T-cell (primary cell): ENCODE measurements around the gene PPM1B. TPM values are rescaled to one million over a fixed set of nuclear protein-coding genes. Genes with fewer than 3 reads are reported as not detected.
"Not testable (repeated sequence)": the region's sequence is repeated elsewhere in the genome, so short reads cannot be mapped to it uniquely, and the experiment has no call there.

Experiments used
- ATAC-seq, 4 experiments: fragments of 200-7000 bp in 3 of 4; fragments of 150-1000 bp in 1 of 4; cut with Tn5 transposase; replicated peaks in 1 of 4; 1 replicate in 3 of 4; 2 replicates in 1 of 4; pipeline ENCODE4 v1.10.0; 2021; ENCODE audit warnings: moderate library complexity in 3 of 4, mild to moderate bottlenecking in 2 of 4, moderate number of reproducible peaks in 1 of 4
- CTCF ChIA-PET, 2 donors: fragments of 300-600 bp; sonication (Branson Sonifier 250); formaldehyde crosslinking; loops; one replicate each; lab custom pipeline; 2022; ENCODE audit warnings: antibody characterized with exemption in 2 of 2; lab: Charles Lee
- POLR2A ChIA-PET, 2 donors: fragments of 300-600 bp; sonication (Branson Sonifier 250); formaldehyde crosslinking; loops; one replicate each; lab custom pipeline; 2022; ENCODE audit warnings: antibody characterized with exemption in 2 of 2; lab: Charles Lee
- DNase-seq, 35 experiments: peaks; one replicate each; pipeline versions ENCODE4 v3.0.0 to v3.0.0-alpha.2; 2013 to 2023
- H3K27ac ChIP-seq: one replicate; pipeline ENCODE4 v1.5.1; 2013; ENCODE audit warnings: low read length
- H3K27me3 ChIP-seq, 2 experiments: replicated peaks in 1 of 2; 1 replicate in 1 of 2; 2 replicates in 1 of 2; pipeline versions ENCODE4 v1.6.1 to v1.7.0; 2013; ENCODE audit warnings: low read length in 1 of 2, mixed read lengths in 1 of 2; ENCODE audit not compliant: control insufficient read depth in 2 of 2, insufficient read depth in 2 of 2; ENCODE audit errors: extremely low read depth in 1 of 2
- H3K36me3 ChIP-seq, 2 donors: 1 replicate in 1 of 2; 2 replicates in 1 of 2; pipeline versions ENCODE4 v1.6.1 to v1.7.0; 2013; ENCODE audit warnings: low read length in 1 of 2; ENCODE audit not compliant: control insufficient read depth in 2 of 2, insufficient read depth in 1 of 2; ENCODE audit errors: extremely low read depth in 1 of 2
- H3K4me1 ChIP-seq, 2 experiments: 1 replicate in 1 of 2; 2 replicates in 1 of 2; pipeline versions ENCODE4 v1.6.1 to v1.7.0; 2013; ENCODE audit warnings: low read length in 2 of 2, mixed read lengths in 1 of 2; ENCODE audit not compliant: insufficient read depth in 2 of 2, control insufficient read depth in 1 of 2; ENCODE audit errors: extremely low read depth in 1 of 2
- H3K4me3 ChIP-seq, 2 donors: 1 replicate in 1 of 2; 2 replicates in 1 of 2; pipeline versions ENCODE4 v1.5.1 to v1.7.0; 2013; ENCODE audit warnings: mild to moderate bottlenecking in 2 of 2, low read length in 1 of 2, moderate library complexity in 1 of 2; ENCODE audit not compliant: control insufficient read depth in 1 of 2; ENCODE audit errors: extremely low read depth in 1 of 2
- H3K9me3 ChIP-seq: 2 replicates; pipeline ENCODE4 v1.7.0; 2013
- H3K27ac Mint-ChIP-seq, 2 donors: one replicate each; pipeline ENCODE4 v1.8.0; 2020 to 2021; ENCODE audit warnings: mild to moderate bottlenecking in 2 of 2, mixed read lengths in 2 of 2
- H3K27me3 Mint-ChIP-seq, 2 donors: one replicate each; pipeline ENCODE4 v1.8.0; 2021 to 2022; ENCODE audit warnings: mixed read lengths in 2 of 2
- H3K36me3 Mint-ChIP-seq: one replicate; pipeline ENCODE4 v1.8.0; 2021; ENCODE audit warnings: mixed read lengths
- H3K4me1 Mint-ChIP-seq, 3 donors: one replicate each; pipeline ENCODE4 v1.8.0; 2020 to 2022; ENCODE audit warnings: mixed read lengths in 3 of 3, mild to moderate bottlenecking in 1 of 3
- H3K4me3 Mint-ChIP-seq, 3 donors: one replicate each; pipeline ENCODE4 v1.8.0; 2020 to 2022; ENCODE audit warnings: mild to moderate bottlenecking in 3 of 3, mixed read lengths in 3 of 3, moderate library complexity in 3 of 3
- H3K9me3 Mint-ChIP-seq, 3 donors: one replicate each; pipeline ENCODE4 v1.8.0; 2020 to 2022; ENCODE audit warnings: mixed read lengths in 3 of 3
- WGBS: methylation state at CpG from one replicate; pipeline ENCODE4 v1.1.5; 2013; ENCODE audit warnings: missing lambda C conversion rate; ENCODE audit not compliant: insufficient coverage; 5-methylcytosine and 5-hydroxymethylcytosine counted together
- total RNA-seq, 35 experiments: library from RNA in 6 of 35; stranded (reverse) in 6 of 35; fragments of 120-200 nt in 1 of 35; gene quantifications; one replicate each; pipeline versions ENCODE4 v1.2.1 to v1.2.4 and lab custom pipeline; 2013 to 2026

The PPM1B gene
- total RNA-seq, 5 donors from 2014 or later (not counting 1 experiment from before 2014, with no cell fraction given) = 58.9 to 78.7 (median 70.3) TPM

- Mint-ChIP-seq H3K4me3 (no peak overlapping the region), H3K36me3 (no peaks in the 10 kb centered on the region), H3K9me3 (peaks cover 0 to 3% (median 0%) of the 10 kb centered on the region in 3 donors), H3K4me1 (peaks cover 22 to 27% (median 23%) of the 10 kb centered on the region in 3 donors), H3K27me3 (peaks cover 0 to 6% of the 10 kb centered on the region in 2 donors), H3K27ac (no peak overlapping the region)
- DNase-seq (no peak), ATAC-seq (peak in 1 of 4 experiments; percentile 33)
- ChIA-PET CTCF (no interaction called here), POLR2A (no interaction called here)
- H3K4me1 ChIP-seq = peaks cover 4 to 5% of the 10 kb centered on the region in 2 experiments
- H3K36me3 ChIP-seq = no peaks in the 10 kb centered on the region
- 98% methylated on average over 3 of the region's 3 CpGs for WGBS
- H3K27ac ChIP-seq = no peak overlapping the region
- no peak overlapping the region for H3K4me3 ChIP-seq
- peaks cover 2% of the 10 kb centered on the region for H3K9me3 ChIP-seq
- H3K27me3 ChIP-seq = no peaks in the 10 kb centered on the region
Measured at GRCh38 chr2:44247924-44248323, 79.2 kb downstream of the PPM1B start.

GRCh38 chr2:44249269-44249668 is 80.6 kb downstream of the PPM1B start:
- H3K27ac ChIP-seq, H3K9me3 ChIP-seq, H3K9me3 Mint-ChIP-seq, DNase-seq, H3K27me3 ChIP-seq, H3K4me1 ChIP-seq, H3K4me3 Mint-ChIP-seq, ATAC-seq, H3K36me3 ChIP-seq, CTCF ChIA-PET, H3K4me3 ChIP-seq, H3K36me3 Mint-ChIP-seq, POLR2A ChIA-PET, H3K27ac Mint-ChIP-seq: not testable (repeated sequence)
- 94% methylated on average over 3 of the region's 6 CpGs for WGBS
- Mint-ChIP-seq H3K4me1 (peaks cover 17 to 20% (median 19%) of the 10 kb centered on the region in 3 donors), H3K27me3 (peaks cover 0 to 10% of the 10 kb centered on the region in 2 donors)

GRCh38 chr2:44250376-44250775 is 81.7 kb downstream of the PPM1B start:
- WGBS = 55% methylated on average over 2 of the region's 3 CpGs
- ChIA-PET POLR2A (interaction anchor here in 1 of 2 donors (0.6 to 0.7 kb wide), 3 partner anchors 31 to 429 kb away, joined by 4 to 7 read pairs (median 5); no protein-coding TSS in a partner anchor), CTCF (interaction anchor here in 1 of 2 donors (0.5 to 0.7 kb wide), 2 partner anchors 37 to 67 kb away, joined by 3 to 4 read pairs; no protein-coding TSS in a partner anchor)
- Mint-ChIP-seq H3K27ac (no peak overlapping the region), H3K36me3 (no peaks in the 10 kb centered on the region), H3K4me3 (no peak overlapping the region), H3K9me3 (peaks cover 0 to 3% (median 0%) of the 10 kb centered on the region in 3 donors), H3K4me1 (peaks cover 7 to 9% (median 8%) of the 10 kb centered on the region in 3 donors), H3K27me3 (peaks cover 0 to 13% of the 10 kb centered on the region in 2 donors)
- no peak overlapping the region for H3K4me3 ChIP-seq
- H3K27ac ChIP-seq = no peak overlapping the region
- ATAC-seq = no peak
- H3K4me1 ChIP-seq = no peaks in the 10 kb centered on the region
- peaks cover 2% of the 10 kb centered on the region for H3K9me3 ChIP-seq
- no peak for DNase-seq
- peaks cover 0 to 2% of the 10 kb centered on the region in 2 experiments for H3K27me3 ChIP-seq
- H3K36me3 ChIP-seq = no peaks in the 10 kb centered on the region

GRCh38 chr2:44254023-44254422 is 85.3 kb downstream of the PPM1B start:
- Histone ChIP-seq H3K4me3 (no peak overlapping the region), H3K27me3 (peaks cover 0 to 6% of the 10 kb centered on the region in 2 experiments), H3K9me3 (peaks cover 2% of the 10 kb centered on the region), H3K27ac (no peak overlapping the region), H3K4me1 (no peaks in the 10 kb centered on the region), H3K36me3 (no peaks in the 10 kb centered on the region)
- ATAC-seq (no peak), DNase-seq (no peak)
- WGBS = 80% methylated on average over 1 of the region's 2 CpGs
- Mint-ChIP-seq H3K9me3 (peaks cover 0 to 3% (median 0%) of the 10 kb centered on the region in 3 donors), H3K4me1 (no peaks in the 10 kb centered on the region), H3K36me3 (no peaks in the 10 kb centered on the region), H3K27ac (no peak overlapping the region), H3K4me3 (no peak overlapping the region), H3K27me3 (peaks cover under 1 to 17% of the 10 kb centered on the region in 2 donors)
- ChIA-PET POLR2A (interaction anchor here in 1 of 2 donors (0.7 kb wide), 1 partner anchor 863 kb away, joined by 4 read pairs; no protein-coding TSS in a partner anchor), CTCF (no interaction called here)

- H3K4me3 ChIP-seq, H3K4me3 Mint-ChIP-seq, H3K36me3 Mint-ChIP-seq, H3K27ac Mint-ChIP-seq, H3K27ac ChIP-seq, POLR2A ChIA-PET, H3K4me1 ChIP-seq, H3K9me3 Mint-ChIP-seq, H3K4me1 Mint-ChIP-seq, ATAC-seq, H3K9me3 ChIP-seq, DNase-seq, H3K36me3 ChIP-seq, H3K27me3 ChIP-seq, CTCF ChIA-PET: not testable (repeated sequence)
- H3K27me3 Mint-ChIP-seq = peaks cover 3 to 19% of the 10 kb centered on the region in 2 donors
- 100% methylated on average over 1 of the region's 3 CpGs for WGBS
Measured at GRCh38 chr2:44255704-44256103, 87.0 kb downstream of the PPM1B start.

- CTCF ChIA-PET, H3K9me3 ChIP-seq, H3K27me3 ChIP-seq, H3K27ac ChIP-seq, H3K4me1 Mint-ChIP-seq, H3K27ac Mint-ChIP-seq, POLR2A ChIA-PET, H3K4me3 ChIP-seq, DNase-seq, H3K4me1 ChIP-seq, H3K4me3 Mint-ChIP-seq, ATAC-seq, H3K36me3 ChIP-seq, H3K36me3 Mint-ChIP-seq, H3K9me3 Mint-ChIP-seq: not testable (repeated sequence)
- peaks cover 3 to 14% of the 10 kb centered on the region in 2 donors for H3K27me3 Mint-ChIP-seq
- no CpG with 5 or more reads among the region's 1 CpG for WGBS
Measured at GRCh38 chr2:44257802-44258201, 89.1 kb downstream of the PPM1B start.
